GM21390 (cell line): ENCODE measurements around the gene TSPAN2.

ENCODE experiments used
- ATAC-seq: cut with Tn5 transposase; IDR thresholded peaks from one replicate; pipeline ENCODE4 v1.9.1; 2021; ENCODE audit not compliant: unreplicated experiment

Gene TSPAN2

GRCh38 chr1:115076384-115076915 lies 12.9 kb downstream of the TSPAN2 start:
- no peak for ATAC-seq

GRCh38 chr1:115074839-115075534 lies 14.3 kb downstream of the TSPAN2 start:
- ATAC-seq, result no peak

- ATAC-seq, result no peak
These were observed 15.8 kb downstream of the TSPAN2 start for GRCh38 chr1:115073298-115074087.

- no peak for ATAC-seq
These were observed 18.2 kb downstream of the TSPAN2 start for GRCh38 chr1:115071012-115071664.

- ATAC-seq, result no peak
These were observed 19.5 kb downstream of the TSPAN2 start for GRCh38 chr1:115069659-115070308.

- no peak for ATAC-seq
These were observed 20.3 kb downstream of the TSPAN2 start for GRCh38 chr1:115068826-115069585.

GRCh38 chr1:115067161-115067859 lies 22.0 kb downstream of the TSPAN2 start:
- ATAC-seq, result no peak

- ATAC-seq, result no peak
These were observed 24.3 kb downstream of the TSPAN2 start for GRCh38 chr1:115065021-115065420.

GRCh38 chr1:115064461-115064860 lies 24.8 kb downstream of the TSPAN2 start:
- no peak for ATAC-seq

GRCh38 chr1:115063228-115063901 lies 25.9 kb downstream of the TSPAN2 start:
- no peak for ATAC-seq

GRCh38 chr1:115062542-115063004 lies 26.7 kb downstream of the TSPAN2 start:
- ATAC-seq, result peak; percentile 74

- ATAC-seq, result no peak
These were observed 28.8 kb downstream of the TSPAN2 start for GRCh38 chr1:115060501-115060900.

- ATAC-seq, result no peak
These were observed 30.0 kb downstream of the TSPAN2 start for GRCh38 chr1:115059316-115059715.

- ATAC-seq, result no peak
These were observed 31.5 kb downstream of the TSPAN2 start for GRCh38 chr1:115057661-115058254.

GRCh38 chr1:115056395-115056798 lies 32.9 kb downstream of the TSPAN2 start:
- ATAC-seq, result no peak

GRCh38 chr1:115052454-115053083 lies 36.7 kb downstream of the TSPAN2 start:
- peak; percentile 81 for ATAC-seq

GRCh38 chr1:115051850-115052249 lies 37.5 kb downstream of the TSPAN2 start:
- ATAC-seq, result no peak

- ATAC-seq, result no peak
These were observed 42.6 kb downstream of the TSPAN2 start for GRCh38 chr1:115046751-115047150.
